Activated CD8-positive, alpha-beta memory T cell treated with anti-CD3 and anti-CD28 coated beads for 48 hours (primary cell): ENCODE measurements around the gene N4BP2.
"Not testable (repeated sequence)": the region's sequence is repeated elsewhere in the genome, so short reads cannot be mapped to it uniquely, and the experiment has no call there.

Experiments
- DNase-seq, 3 experiments: peaks; one replicate each; pipeline ENCODE4 v3.0.0-alpha.2; 2020; ENCODE audit warnings: low read depth in 2 of 3, low spot score in 2 of 3

The N4BP2 gene

DNA sequence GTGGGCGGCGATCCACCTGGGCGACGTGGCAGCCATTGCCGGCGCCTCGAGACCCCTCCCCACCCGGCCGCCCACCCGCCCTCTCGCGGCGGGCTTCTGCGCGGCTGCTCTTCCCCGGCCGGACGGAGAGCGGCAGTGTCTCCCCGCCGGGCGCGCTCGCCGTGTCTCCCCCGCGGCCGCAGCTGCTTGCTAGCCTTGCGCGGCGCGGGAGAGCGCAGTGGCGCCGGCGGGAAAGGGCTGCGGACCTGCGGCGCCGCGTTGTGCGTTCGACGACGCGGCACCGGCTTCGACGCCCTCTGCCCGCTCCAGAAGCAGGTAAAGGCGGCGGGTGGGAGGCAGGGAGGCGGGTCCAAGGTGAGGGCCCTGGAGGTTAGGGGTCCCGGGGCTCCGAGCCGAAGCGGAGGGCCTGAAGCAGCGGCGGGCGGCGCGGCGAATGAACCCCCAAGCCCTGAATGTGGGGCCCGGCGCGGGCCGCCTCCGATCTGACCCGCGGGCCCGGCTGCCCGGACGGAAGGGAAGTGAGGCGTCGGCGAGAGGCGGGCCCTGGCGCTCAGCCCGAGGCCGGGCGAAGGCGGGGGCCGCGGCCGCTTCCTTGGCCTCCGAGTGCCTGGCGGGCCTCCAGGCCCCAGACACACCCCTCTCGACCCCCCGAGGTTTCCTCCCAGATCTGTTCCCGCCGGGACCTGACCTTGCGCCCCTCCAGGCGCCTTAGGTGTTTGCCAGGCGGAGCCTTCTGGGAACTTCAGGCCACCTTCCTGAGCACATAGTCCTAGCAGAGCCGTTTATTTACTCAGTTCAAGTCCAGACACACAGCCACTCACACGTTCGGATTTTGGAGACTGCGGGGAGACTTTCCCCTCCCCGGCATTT is at the start of gene N4BP2:
Gene N4BP2 (plus strand): TSS at position 135 of the 870 bp plus-strand sequence. CDS start 40,491 bp downstream, outside the sequence.
- peak; percentile 36 to 51 (median 49) for DNase-seq

- no peak for DNase-seq
These were observed 40.6 kb upstream of the N4BP2 start for GRCh38 chr4:40016007-40016406.

DNA sequence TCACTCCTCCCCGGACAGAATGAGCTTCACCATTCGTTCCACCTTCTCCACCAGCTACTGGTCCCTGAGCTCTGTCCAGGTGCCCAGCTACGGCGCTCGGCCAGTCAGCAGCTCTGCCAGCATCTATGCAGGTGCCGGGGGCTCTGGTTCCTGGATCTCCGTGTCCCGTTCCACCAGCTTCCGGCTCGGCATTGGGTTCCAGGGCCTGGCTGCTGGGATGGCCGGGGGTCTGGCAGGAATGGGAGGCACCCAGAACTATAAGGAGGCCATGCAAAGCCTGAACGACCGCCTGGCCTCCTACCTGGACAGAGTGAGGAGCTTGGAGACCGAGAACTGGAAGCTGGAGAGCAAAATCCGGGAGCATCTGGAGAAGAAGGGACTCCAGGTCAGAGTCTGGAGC is 36.4 kb upstream of the N4BP2 start:
- DNase-seq, result no peak

DNA sequence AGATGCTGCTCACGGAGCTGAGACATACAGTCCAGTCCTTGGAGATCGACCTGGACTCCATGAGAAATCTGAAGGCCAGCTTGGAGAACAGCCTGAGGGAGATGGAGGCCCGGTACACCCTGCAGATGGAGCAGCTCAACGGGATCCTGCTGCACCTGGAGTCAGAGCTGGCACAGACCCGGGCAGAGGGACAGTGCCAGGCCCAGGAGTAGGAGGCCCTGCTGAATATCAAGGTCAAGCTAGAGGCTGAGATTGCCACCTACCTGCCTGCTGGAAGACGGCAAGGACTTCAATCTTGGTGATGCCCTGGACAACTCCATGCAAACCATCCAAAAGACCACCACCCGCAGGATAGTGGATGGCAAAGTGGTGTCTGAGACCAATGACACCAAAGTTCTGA is 35.5 kb upstream of the N4BP2 start:
- DNase-seq, result not testable (repeated sequence)

DNA sequence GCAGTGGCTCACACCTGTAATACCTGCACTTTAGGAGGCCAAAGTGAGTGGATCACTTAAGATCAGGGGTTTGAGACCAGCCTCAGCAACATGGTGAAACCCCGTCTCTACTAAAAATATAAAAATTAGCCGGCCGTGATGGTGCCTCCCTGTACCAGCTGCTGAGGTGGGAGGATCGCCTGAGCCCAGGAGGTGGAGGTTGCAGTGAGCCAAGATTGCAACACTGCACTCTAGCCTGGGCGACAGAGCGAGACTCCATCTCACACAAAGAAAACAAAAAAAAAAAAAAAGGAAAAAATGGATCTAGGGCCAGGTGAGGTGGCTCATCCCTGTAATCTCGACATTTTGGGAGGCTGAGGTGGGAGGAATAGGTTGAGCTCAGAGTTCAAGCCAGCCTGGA is 32.6 kb upstream of the N4BP2 start:
- not testable (repeated sequence) for DNase-seq

GRCh38 chr4:40032785-40033184 is 23.9 kb upstream of the N4BP2 start:
- no peak for DNase-seq

DNA sequence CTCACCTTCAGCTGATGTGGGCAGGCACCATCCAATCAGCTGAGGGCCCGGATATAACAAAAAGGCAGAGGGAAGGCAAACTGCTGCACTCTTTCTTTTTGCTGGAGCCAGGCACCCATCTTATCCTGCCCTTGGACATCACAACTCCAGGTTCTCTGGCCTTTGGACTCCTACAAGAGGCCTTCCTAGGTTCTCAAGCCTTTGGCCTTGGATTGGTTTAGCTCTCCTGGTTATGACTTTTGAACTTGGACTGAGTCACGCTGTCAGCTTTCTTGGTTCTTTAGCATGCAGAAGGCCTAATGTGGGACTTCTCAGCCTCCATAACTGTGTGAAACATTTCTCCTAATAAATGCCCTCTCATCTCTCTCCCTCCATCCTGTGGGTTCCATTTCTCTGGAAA is 23.0 kb upstream of the N4BP2 start:
- DNase-seq, result no peak

GRCh38 chr4:40038977-40039376 is 17.7 kb upstream of the N4BP2 start:
- DNase-seq, result no peak

DNA sequence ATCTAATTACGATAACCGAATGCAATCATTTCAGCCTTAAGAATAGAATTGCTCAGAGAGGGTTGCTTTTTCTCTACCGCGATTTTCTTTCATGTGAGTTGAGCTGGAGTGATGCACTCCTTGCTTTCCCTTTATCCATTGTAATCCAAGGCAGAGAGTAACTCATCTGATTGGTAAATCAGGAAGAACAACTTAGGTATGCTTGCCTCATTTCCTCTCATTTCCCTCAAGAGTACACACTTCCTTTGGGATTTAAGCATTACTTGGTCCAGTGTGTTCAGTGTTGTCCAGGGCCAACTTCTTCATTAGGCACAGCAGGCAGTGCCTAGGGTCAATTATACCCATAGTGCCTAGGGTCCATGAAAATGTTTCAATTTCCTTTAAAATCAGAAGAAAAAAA is 15.7 kb upstream of the N4BP2 start:
- DNase-seq, result no peak

DNA sequence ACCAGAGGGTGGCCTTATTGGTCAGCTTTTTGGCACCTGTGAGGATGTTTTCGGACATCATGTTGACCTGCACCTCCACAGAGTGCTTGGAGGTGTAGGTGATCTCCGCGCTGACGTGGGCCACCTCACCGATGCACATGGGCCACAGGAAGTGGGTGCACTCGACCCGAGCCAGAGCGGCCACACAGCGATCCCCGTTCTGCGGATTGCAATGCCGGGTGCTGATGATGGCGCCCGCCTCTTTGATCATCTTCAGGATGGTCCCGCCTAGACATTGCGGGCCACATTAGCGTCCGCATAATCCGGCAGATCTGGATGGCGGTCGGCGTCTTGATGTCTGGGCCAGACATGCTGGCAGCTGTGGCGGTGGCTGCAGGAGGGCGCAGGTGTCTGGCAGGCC is 12.9 kb upstream of the N4BP2 start:
- DNase-seq, result no peak

- peak in 1 of 3 experiments; percentile 30 for DNase-seq
These were observed 10.2 kb upstream of the N4BP2 start for GRCh38 chr4:40046311-40046980.

DNA sequence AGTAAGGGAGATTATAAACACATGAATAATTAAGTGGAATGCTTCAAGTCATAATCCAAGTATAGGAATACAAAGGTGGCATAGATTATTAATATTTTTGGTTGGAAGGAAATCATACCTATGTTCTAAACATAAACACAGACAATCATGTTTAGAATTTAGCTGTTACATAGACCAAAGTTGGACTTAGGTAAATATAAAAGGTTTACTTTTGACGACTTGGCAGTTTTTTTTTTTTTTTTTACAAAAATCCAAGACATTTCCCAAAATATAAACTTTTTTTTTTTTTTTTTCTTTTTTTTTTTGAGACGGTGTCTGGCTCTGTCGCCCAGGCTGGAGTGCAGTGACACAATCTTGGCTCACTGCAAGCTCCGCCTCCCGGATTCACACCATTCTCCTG is 3.5 kb upstream of the N4BP2 start:
- DNase-seq, result no peak

- DNase-seq, result peak; percentile 24 to 44 (median 32)
These were observed 1.2 kb upstream of the N4BP2 start for GRCh38 chr4:40055511-40055862.

GRCh38 chr4:40055863-40056715 is 561 bp upstream of the N4BP2 start:
- peak; percentile 37 to 49 (median 40) for DNase-seq

DNA sequence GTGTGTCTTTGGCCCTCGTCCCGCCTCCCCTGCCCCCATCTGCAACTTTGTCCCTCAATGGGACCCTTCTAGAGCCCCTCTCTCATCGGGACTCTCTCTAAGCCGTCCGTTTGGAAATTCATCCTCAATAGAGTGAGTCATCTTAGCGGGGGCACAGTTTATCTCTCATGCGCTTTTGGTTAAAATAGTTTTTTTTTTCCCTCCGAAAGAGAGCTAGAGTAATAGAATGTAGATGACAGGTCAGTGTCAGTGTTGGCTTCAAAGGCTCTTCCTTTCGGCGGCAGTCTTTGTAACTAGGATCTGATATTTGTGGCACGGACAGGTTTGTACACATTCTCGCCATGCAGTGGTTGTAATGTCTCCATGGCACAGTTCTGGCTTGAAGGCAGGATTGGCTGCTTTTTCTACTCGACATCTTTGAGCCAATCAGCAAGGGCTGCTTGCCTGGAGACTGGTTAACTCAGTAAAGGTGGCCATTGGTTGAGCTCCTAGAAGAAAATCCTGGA is 989 bp downstream of the N4BP2 start:
- DNase-seq, result peak; percentile 18 to 31 (median 30)

DNA sequence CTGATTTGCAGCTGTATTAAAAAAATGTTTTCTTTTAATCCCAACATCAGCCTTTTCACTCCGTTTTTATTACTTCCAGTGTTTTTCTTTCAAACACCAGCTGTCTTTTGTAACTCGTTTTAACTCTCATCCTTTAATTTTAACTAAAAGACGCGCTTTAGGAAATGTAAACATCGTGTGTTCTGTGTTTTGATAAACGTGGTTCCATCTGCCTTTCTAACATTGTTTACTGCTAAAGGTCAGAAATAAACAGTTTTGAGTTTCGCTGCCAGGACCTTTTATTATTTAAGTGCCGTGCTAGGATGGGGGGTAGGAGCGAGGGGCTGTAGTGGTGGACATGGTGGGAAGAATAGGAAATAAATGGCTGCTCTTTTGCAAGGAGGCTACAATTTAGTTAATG is 1.5 kb downstream of the N4BP2 start:
- DNase-seq, result no peak

DNA sequence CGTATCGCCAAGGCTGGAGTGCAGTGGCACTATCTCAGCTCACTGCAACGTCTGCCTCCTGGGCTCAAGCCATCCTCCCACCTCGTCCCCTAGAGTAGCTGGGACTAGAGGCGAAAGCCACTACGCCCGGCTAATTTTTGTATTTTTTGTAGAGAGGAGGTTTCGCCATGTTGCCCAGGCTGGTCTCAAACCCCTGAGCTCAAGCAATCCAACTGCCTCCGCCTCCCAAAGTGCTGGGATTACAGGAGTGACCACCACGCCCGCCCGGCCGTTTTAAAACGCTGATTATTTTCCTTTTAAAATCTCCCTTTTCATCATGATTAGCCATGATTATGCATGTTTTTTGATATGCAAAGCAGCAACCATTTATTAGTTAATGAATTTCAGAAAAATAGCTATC is 2.2 kb downstream of the N4BP2 start:
- no peak for DNase-seq

DNA sequence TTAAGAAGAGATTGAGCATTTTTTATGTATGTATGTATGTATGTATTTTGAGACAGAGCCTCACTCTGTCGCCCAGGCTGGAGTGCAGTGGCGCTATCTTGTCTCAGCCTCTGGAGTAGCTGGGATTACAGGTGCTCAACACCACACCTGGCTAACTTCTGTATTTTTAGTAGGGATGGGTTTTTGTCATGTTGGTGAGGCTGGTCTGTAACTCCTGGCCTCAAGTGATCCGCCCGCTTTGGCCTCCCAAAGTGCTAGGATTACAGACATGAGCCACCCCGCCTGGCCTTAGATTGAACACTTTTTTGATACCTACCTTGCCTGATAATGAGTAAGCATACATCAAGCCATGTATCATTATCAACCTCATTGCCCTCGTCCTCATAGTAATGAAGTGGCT is 2.7 kb downstream of the N4BP2 start:
- no peak for DNase-seq

DNA sequence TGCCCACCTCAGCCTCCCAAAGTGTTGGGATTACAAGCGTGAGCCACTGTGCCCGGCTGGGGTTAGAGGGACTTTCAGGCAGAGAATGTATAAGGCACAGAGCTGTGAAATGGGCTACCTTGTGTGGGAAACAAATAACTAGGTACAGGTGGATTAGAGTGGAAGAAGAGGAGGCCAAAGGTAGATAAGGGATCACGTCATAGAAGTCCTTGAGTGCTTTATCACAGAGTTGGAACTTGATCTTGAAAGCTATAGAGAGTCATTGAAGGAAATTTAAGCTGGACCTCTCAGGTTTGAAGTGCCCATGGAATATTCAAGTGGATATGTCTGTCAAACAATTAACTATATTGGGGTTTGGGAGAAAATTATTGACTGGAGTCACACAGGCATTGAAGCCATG is 8.4 kb downstream of the N4BP2 start:
- DNase-seq, result no peak

GRCh38 chr4:40066651-40067050 is 10.0 kb downstream of the N4BP2 start:
- DNase-seq, result no peak

- no peak for DNase-seq
These were observed 13.7 kb downstream of the N4BP2 start for GRCh38 chr4:40070387-40070786.
